Ishikawa (cell line): ENCODE data around the gene CDK9.

Experiments
- CEBPB ChIP-seq: IDR thresholded peaks from 2 replicates; pipeline ENCODE4 v1.6.1; 2012
- CREB1 ChIP-seq: IDR thresholded peaks from 2 replicates; pipeline ENCODE4 v1.6.1; 2012; ENCODE audit warnings: low read depth
- EGR1 ChIP-seq: IDR thresholded peaks from 2 replicates; pipeline ENCODE4 v1.6.1; 2012
- EP300 ChIP-seq: IDR thresholded peaks from 2 replicates; pipeline ENCODE4 v1.6.1; 2012; ENCODE audit warnings: borderline replicate concordance
- FOXM1 ChIP-seq: IDR thresholded peaks from 2 replicates; pipeline ENCODE4 v1.6.1; 2012; ENCODE audit warnings: low read depth, borderline replicate concordance
- NFIC ChIP-seq: IDR thresholded peaks from 2 replicates; pipeline ENCODE4 v1.6.1; 2012
- RAD21 ChIP-seq: IDR thresholded peaks from 2 replicates; pipeline ENCODE4 v1.6.1; 2012; ENCODE audit warnings: low read depth
- REST ChIP-seq: IDR thresholded peaks from 2 replicates; pipeline ENCODE4 v1.6.1; 2012; ENCODE audit warnings: low read depth, mild to moderate bottlenecking
- TAF1 ChIP-seq: IDR thresholded peaks from 2 replicates; pipeline ENCODE4 v1.6.1; 2012; ENCODE audit warnings: low read depth, mild to moderate bottlenecking
- TCF12 ChIP-seq: IDR thresholded peaks from 2 replicates; pipeline ENCODE4 v1.6.1; 2012; ENCODE audit warnings: low read depth
- TEAD4 ChIP-seq: IDR thresholded peaks from 2 replicates; pipeline ENCODE4 v1.6.1; 2012
- USF1 ChIP-seq: IDR thresholded peaks from 2 replicates; pipeline ENCODE4 v1.6.1; 2012
- YY1 ChIP-seq: IDR thresholded peaks from 2 replicates; pipeline ENCODE4 v1.6.1; 2012; ENCODE audit warnings: low read depth
- ZBTB7A ChIP-seq: IDR thresholded peaks from 2 replicates; pipeline ENCODE4 v1.6.1; 2012; ENCODE audit warnings: low read depth
- TF ChIP-seq, protein P1 (sequence below): IDR thresholded peaks from 2 replicates; pipeline ENCODE4 v1.6.1; 2012

CDK9 gene

GRCh38 chr9:127816728-127817127, 30.9 kb downstream of the CDK9 start:
- TF ChIP-seq ZBTB7A (no peak), RAD21 (no peak), CEBPB (no peak), TCF12 (no peak), REST (no peak), TEAD4 (no peak), YY1 (no peak), EP300 (no peak), EGR1 (no peak), CREB1 (no peak), NFIC (no peak), TAF1 (no peak), FOXM1 (no peak)

- TF ChIP-seq REST (no peak), YY1 (no peak), FOXM1 (no peak), TAF1 (no peak), CEBPB (no peak), USF1 (no peak), TEAD4 (no peak), RAD21 (no peak), EP300 (no peak), CREB1 (no peak), EGR1 (no peak), TCF12 (no peak), ZBTB7A (no peak), NFIC (no peak)
- TF ChIP-seq, protein P1, sequence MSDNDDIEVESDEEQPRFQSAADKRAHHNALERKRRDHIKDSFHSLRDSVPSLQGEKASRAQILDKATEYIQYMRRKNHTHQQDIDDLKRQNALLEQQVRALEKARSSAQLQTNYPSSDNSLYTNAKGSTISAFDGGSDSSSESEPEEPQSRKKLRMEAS = no peak
Observed at GRCh38 chr9:127817881-127818434, 32.1 kb downstream of the CDK9 start.

GRCh38 chr9:127818574-127818973, 32.7 kb downstream of the CDK9 start:
- no peak for TF ChIP-seq RAD21
- TF ChIP-seq EP300 = no peak
- TF ChIP-seq USF1 = no peak
- TF ChIP-seq CEBPB = no peak
- TF ChIP-seq EGR1 = no peak
- no peak for TF ChIP-seq TEAD4
- no peak for TF ChIP-seq CREB1
- TF ChIP-seq REST = no peak
- TF ChIP-seq, protein P1 = no peak
- no peak for TF ChIP-seq NFIC
- no peak for TF ChIP-seq YY1
- no peak for TF ChIP-seq TCF12
- no peak for TF ChIP-seq TAF1

DNA sequence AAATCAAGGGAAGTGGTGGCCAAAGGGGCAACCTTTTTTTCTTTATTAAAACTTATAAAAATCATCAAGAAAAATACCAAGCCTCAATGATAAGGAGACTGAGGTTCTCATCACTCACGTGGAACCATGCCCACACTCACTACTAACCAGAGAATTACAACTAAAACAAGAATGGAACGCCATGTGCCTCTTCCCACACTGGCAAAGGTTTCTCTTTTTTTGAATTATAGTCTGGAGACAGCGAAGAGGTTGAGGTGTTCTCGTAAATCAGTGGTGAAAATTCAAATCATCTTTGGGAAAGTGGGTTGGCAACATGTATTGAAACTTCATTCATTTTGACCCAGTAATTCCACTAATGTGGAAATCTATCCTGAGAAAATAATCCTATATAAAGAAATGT, 36.3 kb downstream of the CDK9 start:
- no peak for TF ChIP-seq TCF12
- no peak for TF ChIP-seq EGR1
- no peak for TF ChIP-seq ZBTB7A
- TF ChIP-seq CEBPB = no peak
- TF ChIP-seq, protein P1 = no peak
- no peak for TF ChIP-seq USF1
- no peak for TF ChIP-seq FOXM1
- no peak for TF ChIP-seq NFIC
- TF ChIP-seq RAD21 = no peak
